Limb (tissue), 2 donors: ENCODE measurements around the gene F12.

Experiments
- DNase-seq, 2 donors: peaks; one replicate each; pipeline ENCODE4 v3.0.0-alpha.2; 2016; ENCODE audit errors: extremely low spot score in 2 of 2

Gene F12

GRCh38 chr5:177446200-177447065, 37.1 kb upstream of the F12 start, which contains the start of gene PRR7:
Gene PRR7 (plus strand): TSS chr5:177446814. CDS start chr5:177455068, 8,254 bp downstream.
- peak; percentile 67 to 86 for DNase-seq

GRCh38 chr5:177445917-177446199, 36.5 kb upstream of the F12 start:
- no peak for DNase-seq

GRCh38 chr5:177445052-177445916, 35.9 kb upstream of the F12 start:
- DNase-seq, result no peak

- DNase-seq, result no peak
Measured at GRCh38 chr5:177444106-177445051, 35.0 kb upstream of the F12 start.

- DNase-seq, result no peak
Measured at GRCh38 chr5:177443144-177443983, 34.0 kb upstream of the F12 start.

- no peak for DNase-seq
Measured at GRCh38 chr5:177442066-177442826, 32.9 kb upstream of the F12 start.

- DNase-seq, result no peak
Measured at GRCh38 chr5:177440990-177441780, 31.8 kb upstream of the F12 start.

GRCh38 chr5:177440211-177440989, 31.0 kb upstream of the F12 start:
- DNase-seq, result no peak

- no peak for DNase-seq
Measured at GRCh38 chr5:177439518-177440053, 30.2 kb upstream of the F12 start.

- DNase-seq, result no peak
Measured at GRCh38 chr5:177438468-177438867, 29.1 kb upstream of the F12 start.

- no peak for DNase-seq
Measured at GRCh38 chr5:177437623-177438022, 28.3 kb upstream of the F12 start.

GRCh38 chr5:177435847-177436536, 26.6 kb upstream of the F12 start:
- DNase-seq, result no peak

- no peak for DNase-seq
Measured at GRCh38 chr5:177434942-177435738, 25.8 kb upstream of the F12 start.

- DNase-seq, result no peak
Measured at GRCh38 chr5:177434437-177434836, 25.1 kb upstream of the F12 start.

GRCh38 chr5:177433658-177434217, 24.4 kb upstream of the F12 start:
- no peak for DNase-seq
